Kidney epithelial cell (primary cell): ENCODE measurements around the gene CSNK1A1. TPM values are rescaled to one million over a fixed set of nuclear protein-coding genes. Genes with fewer than 3 reads are reported as not detected.

ENCODE experiments used
- DNase-seq: peaks from one replicate; pipeline ENCODE4 v3.0.0-alpha.2; 2010; ENCODE audit warnings: low read depth
- H3K27me3 ChIP-seq: 2 replicates; pipeline ENCODE4 v1.6.0; 2011; ENCODE audit warnings: low read length; ENCODE audit not compliant: control insufficient read depth, insufficient read depth
- H3K36me3 ChIP-seq: 2 replicates; pipeline ENCODE4 v1.5.1; 2011; ENCODE audit warnings: low read length; ENCODE audit not compliant: control insufficient read depth, insufficient read depth
- H3K4me3 ChIP-seq: 2 replicates; pipeline ENCODE4 v1.5.1; 2011; ENCODE audit warnings: low read depth, mild to moderate bottlenecking, control low read depth, low read length
- total RNA-seq: library from RNA; depleted of rRNA; stranded (reverse); fragments of >200 nt; gene quantifications from 2 replicates; pipeline ENCODE4 v1.2.3, GENCODE V29; 2015
- TF ChIP-seq, protein P1 (sequence below): IDR thresholded peaks from 2 replicates; pipeline ENCODE4 v1.5.1; 2011; ENCODE audit warnings: mild to moderate bottlenecking, moderate library complexity, low read length, control low read depth, inconsistent platforms; ENCODE audit not compliant: insufficient read depth, poor library complexity, severe bottlenecking

The CSNK1A1 gene
- total RNA-seq, 1 donor from 2014 or later, result 270 TPM

GRCh38 chr5:149532413-149532812 is 18.8 kb downstream of the CSNK1A1 start:
- TF ChIP-seq, protein P1, sequence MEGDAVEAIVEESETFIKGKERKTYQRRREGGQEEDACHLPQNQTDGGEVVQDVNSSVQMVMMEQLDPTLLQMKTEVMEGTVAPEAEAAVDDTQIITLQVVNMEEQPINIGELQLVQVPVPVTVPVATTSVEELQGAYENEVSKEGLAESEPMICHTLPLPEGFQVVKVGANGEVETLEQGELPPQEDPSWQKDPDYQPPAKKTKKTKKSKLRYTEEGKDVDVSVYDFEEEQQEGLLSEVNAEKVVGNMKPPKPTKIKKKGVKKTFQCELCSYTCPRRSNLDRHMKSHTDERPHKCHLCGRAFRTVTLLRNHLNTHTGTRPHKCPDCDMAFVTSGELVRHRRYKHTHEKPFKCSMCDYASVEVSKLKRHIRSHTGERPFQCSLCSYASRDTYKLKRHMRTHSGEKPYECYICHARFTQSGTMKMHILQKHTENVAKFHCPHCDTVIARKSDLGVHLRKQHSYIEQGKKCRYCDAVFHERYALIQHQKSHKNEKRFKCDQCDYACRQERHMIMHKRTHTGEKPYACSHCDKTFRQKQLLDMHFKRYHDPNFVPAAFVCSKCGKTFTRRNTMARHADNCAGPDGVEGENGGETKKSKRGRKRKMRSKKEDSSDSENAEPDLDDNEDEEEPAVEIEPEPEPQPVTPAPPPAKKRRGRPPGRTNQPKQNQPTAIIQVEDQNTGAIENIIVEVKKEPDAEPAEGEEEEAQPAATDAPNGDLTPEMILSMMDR, result no peak
- DNase-seq, result no peak
- Histone ChIP-seq H3K36me3 (no peaks in the 10 kb centered on the region), H3K27me3 (no peaks in the 10 kb centered on the region), H3K4me3 (no peak overlapping the region)

GRCh38 chr5:149529463-149529862 is 21.8 kb downstream of the CSNK1A1 start:
- TF ChIP-seq, protein P1, result no peak
- DNase-seq, result no peak
- H3K27me3 ChIP-seq, result no peaks in the 10 kb centered on the region
- H3K36me3 ChIP-seq, result no peaks in the 10 kb centered on the region
- no peak overlapping the region for H3K4me3 ChIP-seq

DNA sequence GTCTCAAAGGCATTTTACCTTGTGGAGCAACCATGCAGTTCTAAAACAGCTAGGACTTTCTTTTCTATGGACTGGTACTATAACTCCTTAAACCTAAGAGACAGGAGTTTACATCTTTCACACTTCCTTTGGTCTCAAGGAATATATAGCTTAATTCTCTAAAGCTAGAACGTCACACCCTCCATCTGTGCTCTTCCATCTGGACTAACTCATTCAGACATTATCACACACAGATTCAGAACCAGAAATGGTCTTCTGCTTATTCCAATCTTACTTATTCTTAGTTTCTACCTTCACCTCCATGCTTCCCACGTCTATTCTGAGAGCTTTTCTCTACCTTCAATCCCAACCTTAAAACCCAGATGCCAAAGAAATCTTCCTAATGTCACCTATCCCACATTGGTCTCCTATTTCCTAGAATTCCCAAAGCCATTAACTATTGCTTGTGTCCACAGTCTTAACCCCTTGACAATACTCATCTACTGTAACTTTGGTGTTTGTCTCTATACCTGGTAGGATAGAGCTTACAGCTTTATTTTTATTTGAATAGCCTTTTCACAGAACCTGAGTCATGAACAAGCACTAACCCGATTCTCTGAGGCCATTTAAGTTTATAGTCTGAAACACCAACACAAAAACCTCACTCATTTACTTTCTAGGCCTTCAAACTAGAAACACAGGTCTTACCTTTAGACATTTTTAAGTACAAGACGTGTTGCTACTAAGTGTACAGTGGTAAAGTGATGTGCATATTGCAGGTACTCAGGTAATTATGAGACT is 22.8 kb downstream of the CSNK1A1 start:
- TF ChIP-seq, protein P1, result no peak
- no peaks in the 10 kb centered on the region for H3K36me3 ChIP-seq
- DNase-seq, result no peak
- no peaks in the 10 kb centered on the region for H3K27me3 ChIP-seq
- H3K4me3 ChIP-seq, result no peak overlapping the region

DNA sequence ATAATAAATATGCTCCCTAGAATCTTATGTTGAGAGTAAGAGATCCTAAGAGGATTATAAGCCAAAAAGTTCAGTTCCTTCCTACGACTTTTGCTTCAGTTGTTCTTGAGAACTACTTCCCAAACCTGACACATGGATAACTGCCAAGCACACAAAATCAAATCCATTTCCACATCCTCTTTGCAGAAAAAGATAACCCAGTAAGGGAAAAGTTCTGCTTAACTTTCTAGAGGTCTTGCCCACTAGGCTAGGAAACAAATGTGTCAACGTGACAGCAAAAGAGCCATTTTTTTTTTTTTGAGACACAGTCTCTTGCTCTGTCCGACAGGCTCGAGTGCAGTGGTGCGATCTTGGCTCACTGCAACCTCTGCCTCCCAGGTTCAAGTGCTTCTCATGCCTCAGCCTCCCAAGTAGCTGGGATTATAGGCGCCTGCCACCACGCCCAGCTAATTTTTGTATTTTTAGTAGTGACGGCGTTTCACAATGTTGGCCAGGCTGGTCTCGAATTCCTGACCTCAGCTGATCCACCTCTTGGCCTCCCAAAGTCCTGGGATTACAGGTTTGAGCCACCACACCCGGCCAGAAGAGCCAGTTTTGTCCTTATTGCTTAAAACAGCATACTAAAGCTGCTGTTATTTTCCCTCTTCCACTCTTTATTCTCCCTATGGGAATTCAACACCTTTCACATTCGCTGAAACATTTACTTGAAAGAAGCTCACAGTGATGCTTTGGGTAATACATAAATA is 24.2 kb downstream of the CSNK1A1 start:
- DNase-seq, result no peak
- Histone ChIP-seq H3K36me3 (no peaks in the 10 kb centered on the region), H3K27me3 (no peaks in the 10 kb centered on the region), H3K4me3 (no peak overlapping the region)
- TF ChIP-seq, protein P1, result no peak

DNA sequence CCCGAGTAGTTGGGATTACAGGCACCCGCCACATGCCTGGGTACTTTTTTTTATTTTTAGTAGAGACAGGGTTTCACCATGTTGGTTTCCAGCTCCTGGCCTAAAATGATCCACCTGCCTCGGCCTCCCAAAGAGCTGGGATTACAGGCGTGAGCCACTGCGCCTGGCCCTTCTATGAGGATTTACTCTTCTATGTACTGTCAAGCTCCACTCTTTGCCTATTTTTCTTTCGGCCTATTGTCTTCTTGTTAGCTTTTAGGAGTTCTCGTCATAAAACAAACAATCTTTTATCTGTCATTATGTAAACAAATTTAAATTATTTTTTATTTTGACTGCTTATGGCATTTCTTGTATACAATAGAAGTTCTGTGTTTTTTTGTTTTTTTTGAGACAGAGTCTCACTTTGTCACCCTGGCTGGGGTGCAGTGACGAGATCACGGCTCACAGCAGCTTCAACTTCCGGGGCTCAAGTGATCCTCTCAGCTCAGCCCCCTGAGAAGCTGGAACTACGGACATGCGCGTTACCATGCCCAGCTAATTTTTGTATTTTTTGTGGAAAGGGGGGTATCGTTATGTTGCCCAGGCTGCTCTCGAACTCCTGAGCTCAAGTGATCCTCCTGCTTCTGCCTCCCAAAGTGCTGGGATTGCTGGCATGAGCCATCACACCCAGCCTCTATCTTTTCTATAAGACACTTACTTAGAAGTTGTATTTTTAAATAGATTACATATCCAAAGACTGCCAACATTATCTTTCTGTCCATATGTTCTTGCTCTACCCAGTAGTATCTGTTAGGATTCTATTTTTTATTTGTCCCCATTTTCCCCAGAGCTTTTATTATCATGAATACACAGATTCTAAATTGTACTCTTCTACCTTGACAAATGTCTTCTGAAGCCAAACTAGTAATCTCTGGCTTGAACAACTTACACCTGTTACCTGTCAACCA is 29.2 kb downstream of the CSNK1A1 start:
- H3K36me3 ChIP-seq, result no peaks in the 10 kb centered on the region

More for the DNA sequence above, 29.2 kb downstream of the CSNK1A1 start:
- DNase-seq, result no peak
- no peak overlapping the region for H3K4me3 ChIP-seq
- TF ChIP-seq, protein P1, result no peak
- no peaks in the 10 kb centered on the region for H3K27me3 ChIP-seq
